ENCODE data around the gene PTH1R. TPM values are rescaled to one million over a fixed set of nuclear protein-coding genes. Genes with fewer than 3 reads are reported as not detected.

Gene PTH1R
- total and polyA plus RNA-seq, 7 experiments from 2014 or later: not detected

DNA sequence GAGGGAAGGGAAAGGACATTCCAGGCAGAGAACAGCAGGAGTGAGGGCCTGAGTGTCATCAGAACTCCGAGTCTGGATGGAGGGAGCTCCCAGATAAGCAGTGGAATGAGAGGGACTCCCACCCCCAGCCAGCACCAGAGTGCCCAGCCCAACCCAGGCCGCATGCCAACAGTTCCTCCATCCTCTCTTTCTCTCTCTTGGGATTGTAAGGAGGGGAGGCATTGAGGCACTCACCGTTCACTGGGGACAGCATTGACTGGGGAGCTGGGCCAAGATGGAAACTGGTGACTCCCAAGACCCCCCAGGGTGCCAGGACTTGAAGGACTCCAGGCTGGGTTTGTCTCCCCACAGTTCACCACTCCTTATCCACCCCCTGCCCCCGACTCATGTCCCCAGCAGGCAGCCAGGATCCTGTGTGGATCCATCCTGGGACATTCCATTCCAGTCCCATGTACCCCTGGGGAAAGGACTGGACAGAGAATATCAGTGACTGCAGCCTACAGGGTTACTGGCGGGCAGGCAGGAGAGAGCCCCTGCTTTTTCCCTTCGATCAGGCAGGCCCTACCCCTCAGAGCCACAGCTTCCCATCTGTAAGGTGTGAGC is 15.7 kb downstream of the PTH1R start:
- H3K9me3 ChIP-seq (ENCODE audit: control insufficient read depth in 2 of 3, low read length in 3 of 3): no peaks in the 10 kb centered on the region
- no peaks in the 10 kb centered on the region for H3K4me1 ChIP-seq (ENCODE audit: control insufficient read depth in 2 of 2, insufficient read depth in 2 of 2, low read length in 2 of 2)
- no peak for ATAC-seq
- no peak overlapping the region for H3K27ac ChIP-seq (ENCODE audit: low read depth, low read length)
- H3K4me3 ChIP-seq (ENCODE audit: low read length): no peak overlapping the region
- H3K4me3 Mint-ChIP-seq: peak overlapping the region in 1 of 10 donors; percentile 55
- H3K9me3 Mint-ChIP-seq: no peaks in the 10 kb centered on the region
- POLR2A ChIA-PET: no interaction called here
- DNase-seq: no peak
- intact Hi-C loops (cut with micrococcal nuclease): no loop called here
- peaks cover 0 to 4% (median 3%) of the 10 kb centered on the region in 7 donors for H3K4me1 Mint-ChIP-seq
- no peaks in the 10 kb centered on the region for H3K36me3 Mint-ChIP-seq
- peaks cover 34 to 74% (median 51%) of the 10 kb centered on the region in 5 donors for H3K27me3 Mint-ChIP-seq
- CTCF ChIA-PET: interaction anchor here (1.8 to 3.1 kb wide), 2 partner anchors 187 to 190 kb away, joined by 4 to 16 read pairs; no protein-coding TSS in a partner anchor
- no peak overlapping the region for H3K27ac Mint-ChIP-seq
- H3K27me3 ChIP-seq (ENCODE audit: control insufficient read depth in 2 of 2, insufficient read depth in 2 of 2, low read length in 2 of 2): peaks cover 0 to 5% of the 10 kb centered on the region in 2 donors
- no peaks in the 10 kb centered on the region for H3K36me3 ChIP-seq (ENCODE audit: control insufficient read depth in 2 of 3, insufficient read depth in 3 of 3, low read length in 3 of 3)

DNA sequence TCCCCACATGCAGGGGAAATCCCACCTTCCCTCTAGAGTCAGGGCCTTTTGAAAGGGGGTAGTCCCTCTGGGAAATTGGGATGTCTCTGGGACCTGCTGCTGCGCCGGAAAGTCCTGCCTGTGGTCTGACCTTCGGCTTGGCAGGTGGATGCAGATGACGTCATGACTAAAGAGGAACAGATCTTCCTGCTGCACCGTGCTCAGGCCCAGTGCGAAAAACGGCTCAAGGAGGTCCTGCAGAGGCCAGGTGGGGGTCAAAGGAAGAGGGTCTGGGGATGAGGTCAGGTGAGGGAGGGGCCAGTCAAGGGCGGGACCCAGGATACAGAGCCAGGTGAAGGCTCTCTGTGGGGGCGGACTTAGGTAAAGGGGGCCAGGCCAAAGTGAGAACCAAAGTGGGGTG is 16.2 kb downstream of the PTH1R start:
- no peak for ATAC-seq

DNA sequence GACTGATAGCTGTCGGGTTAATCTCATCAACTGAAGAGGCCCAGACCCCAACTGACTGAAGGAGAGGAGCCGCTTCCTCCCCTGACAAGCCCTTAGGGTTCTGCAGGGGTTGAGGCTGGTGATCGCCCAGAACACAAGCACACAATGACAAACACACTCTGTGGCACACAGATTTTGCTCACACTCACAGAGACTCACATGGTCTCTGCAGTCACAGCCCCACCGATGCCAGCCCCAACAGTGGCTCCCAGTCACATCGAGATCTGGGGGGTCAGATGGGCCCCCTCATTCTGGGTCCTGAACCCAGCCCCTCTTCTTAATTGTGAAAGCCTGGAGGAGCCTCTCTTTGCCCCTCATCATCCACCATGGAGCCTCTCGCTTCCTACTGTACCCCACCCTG is 16.7 kb downstream of the PTH1R start:
- no peaks in the 10 kb centered on the region for H3K36me3 ChIP-seq (ENCODE audit: control insufficient read depth in 2 of 3, insufficient read depth in 3 of 3, low read length in 3 of 3)
- Mint-ChIP-seq H3K27me3 (peaks cover 39 to 79% (median 59%) of the 10 kb centered on the region in 5 donors), H3K9me3 (no peaks in the 10 kb centered on the region), H3K27ac (no peak overlapping the region), H3K4me1 (peaks cover 0 to 10% (median 6%) of the 10 kb centered on the region in 7 donors), H3K4me3 (no peak overlapping the region), H3K36me3 (no peaks in the 10 kb centered on the region)
- intact Hi-C loops (cut with micrococcal nuclease): no loop called here
- ChIA-PET CTCF (interaction anchor here (0.6 to 3.1 kb wide), 5 partner anchors 96 to 238 kb away, joined by 3 to 16 read pairs (median 6); no protein-coding TSS in a partner anchor), POLR2A (no interaction called here)
- ATAC-seq: no peak
- H3K27ac ChIP-seq (ENCODE audit: low read depth, low read length): no peak overlapping the region
- H3K27me3 ChIP-seq (ENCODE audit: control insufficient read depth in 2 of 2, insufficient read depth in 2 of 2, low read length in 2 of 2): peaks cover 0 to 5% of the 10 kb centered on the region in 2 donors
- no peaks in the 10 kb centered on the region for H3K4me1 ChIP-seq (ENCODE audit: control insufficient read depth in 2 of 2, insufficient read depth in 2 of 2, low read length in 2 of 2)
- no peak for DNase-seq
- no peaks in the 10 kb centered on the region for H3K9me3 ChIP-seq (ENCODE audit: control insufficient read depth in 2 of 3, low read length in 3 of 3)
- no peak overlapping the region for H3K4me3 ChIP-seq (ENCODE audit: low read length)

More for the DNA sequence above, 16.2 kb downstream of the PTH1R start:
- Mint-ChIP-seq H3K27me3 (peaks cover 34 to 77% (median 56%) of the 10 kb centered on the region in 5 donors), H3K27ac (peak overlapping the region in 1 of 9 donors; percentile 19), H3K36me3 (no peaks in the 10 kb centered on the region), H3K4me1 (peaks cover 0 to 6% (median 3%) of the 10 kb centered on the region in 7 donors), H3K4me3 (no peak overlapping the region), H3K9me3 (no peaks in the 10 kb centered on the region)
- Histone ChIP-seq H3K27ac (ENCODE audit: low read depth, low read length) (no peak overlapping the region), H3K4me3 (ENCODE audit: low read length) (no peak overlapping the region), H3K9me3 (ENCODE audit: control insufficient read depth in 2 of 3, low read length in 3 of 3) (no peaks in the 10 kb centered on the region), H3K27me3 (ENCODE audit: control insufficient read depth in 2 of 2, insufficient read depth in 2 of 2, low read length in 2 of 2) (peaks cover 0 to 5% of the 10 kb centered on the region in 2 donors), H3K36me3 (ENCODE audit: control insufficient read depth in 2 of 3, insufficient read depth in 3 of 3, low read length in 3 of 3) (no peaks in the 10 kb centered on the region), H3K4me1 (ENCODE audit: control insufficient read depth in 2 of 2, insufficient read depth in 2 of 2, low read length in 2 of 2) (no peaks in the 10 kb centered on the region)
- intact Hi-C loops (cut with micrococcal nuclease): no loop called here
- CTCF ChIA-PET: interaction anchor here (1.8 to 3.1 kb wide), 2 partner anchors 188 to 191 kb away, joined by 4 to 16 read pairs; no protein-coding TSS in a partner anchor
- no peak for DNase-seq
- POLR2A ChIA-PET: no interaction called here

DNA sequence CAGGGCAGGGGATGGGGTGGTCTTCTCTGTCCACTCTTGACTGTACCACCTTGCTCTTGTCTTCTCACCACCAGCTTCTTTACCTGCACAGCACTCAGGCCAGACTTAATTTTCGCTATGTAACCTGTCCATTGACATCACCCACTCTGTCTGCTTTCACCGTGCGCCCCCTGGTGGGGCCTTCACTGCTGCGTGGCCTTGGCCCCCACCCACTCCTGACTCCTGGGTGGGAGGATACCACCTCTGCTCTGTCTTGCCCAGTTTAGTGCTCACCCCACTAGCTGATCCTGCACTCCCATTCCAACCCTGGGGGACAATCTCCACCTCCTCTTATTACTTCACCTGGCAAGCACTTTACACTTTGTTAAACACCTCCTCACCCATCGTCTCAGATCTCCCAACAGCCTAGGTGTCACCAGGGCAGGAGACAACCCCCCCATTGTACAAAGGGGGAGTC is 17.7 kb downstream of the PTH1R start:
- peaks cover 39 to 72% (median 57%) of the 10 kb centered on the region in 5 donors for H3K27me3 Mint-ChIP-seq
- peaks cover 0 to 10% (median 6%) of the 10 kb centered on the region in 7 donors for H3K4me1 Mint-ChIP-seq
- POLR2A ChIA-PET: no interaction called here
- Histone ChIP-seq H3K36me3 (ENCODE audit: control insufficient read depth in 2 of 3, insufficient read depth in 3 of 3, low read length in 3 of 3) (no peaks in the 10 kb centered on the region), H3K4me3 (ENCODE audit: low read length) (no peak overlapping the region), H3K9me3 (ENCODE audit: control insufficient read depth in 2 of 3, low read length in 3 of 3) (no peaks in the 10 kb centered on the region), H3K27ac (ENCODE audit: low read depth, low read length) (no peak overlapping the region), H3K27me3 (ENCODE audit: control insufficient read depth in 2 of 2, insufficient read depth in 2 of 2, low read length in 2 of 2) (peaks cover 0 to 5% of the 10 kb centered on the region in 2 donors), H3K4me1 (ENCODE audit: control insufficient read depth in 2 of 2, insufficient read depth in 2 of 2, low read length in 2 of 2) (no peaks in the 10 kb centered on the region)
- intact Hi-C loops (cut with micrococcal nuclease): loop anchor here (1.0 kb wide), 3 partner anchors 29 to 190 kb away; no protein-coding TSS in a partner anchor
- ATAC-seq (peak; percentile 84), DNase-seq (peak; percentile 60 to 83 (median 74))
- no peaks in the 10 kb centered on the region for H3K36me3 Mint-ChIP-seq
- peak overlapping the region in 1 of 10 donors; percentile 22 for H3K4me3 Mint-ChIP-seq
- H3K27ac Mint-ChIP-seq: peak overlapping the region in 1 of 9 donors; percentile 69
- H3K9me3 Mint-ChIP-seq: no peaks in the 10 kb centered on the region
- CTCF ChIA-PET: interaction anchor here (0.7 to 3.1 kb wide), 7 partner anchors 22 to 231 kb away, joined by 3 to 16 read pairs (median 5); no protein-coding TSS in a partner anchor

DNA sequence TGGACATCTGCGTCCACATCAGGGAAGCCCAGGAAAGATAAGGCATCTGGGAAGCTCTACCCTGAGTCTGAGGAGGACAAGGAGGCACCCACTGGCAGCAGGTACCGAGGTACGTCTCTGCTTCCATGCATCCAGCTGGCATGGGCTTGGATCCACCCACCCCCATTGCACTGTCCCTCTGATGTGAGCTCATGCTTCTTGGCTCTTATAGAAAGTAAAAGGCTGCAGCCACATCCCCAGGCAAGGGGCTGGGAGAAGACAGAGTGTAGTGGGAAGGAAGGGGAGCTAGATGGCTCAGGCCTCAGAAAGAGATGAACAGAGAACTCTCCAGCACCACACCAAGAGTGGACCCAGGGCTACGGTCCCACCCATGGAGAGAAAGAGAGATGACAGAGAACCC is 18.2 kb downstream of the PTH1R start:
- no peaks in the 10 kb centered on the region for H3K9me3 ChIP-seq (ENCODE audit: control insufficient read depth in 2 of 3, low read length in 3 of 3)
- H3K27ac ChIP-seq (ENCODE audit: low read depth, low read length): no peak overlapping the region
- H3K9me3 Mint-ChIP-seq: no peaks in the 10 kb centered on the region
- no peaks in the 10 kb centered on the region for H3K36me3 Mint-ChIP-seq
- no peaks in the 10 kb centered on the region for H3K4me1 ChIP-seq (ENCODE audit: control insufficient read depth in 2 of 2, insufficient read depth in 2 of 2, low read length in 2 of 2)
- no peak overlapping the region for H3K4me3 Mint-ChIP-seq
- ChIA-PET CTCF (interaction anchor here (1.0 to 3.1 kb wide), 6 partner anchors 22 to 232 kb away, joined by 3 to 16 read pairs (median 6); no protein-coding TSS in a partner anchor), POLR2A (no interaction called here)
- no peak overlapping the region for H3K4me3 ChIP-seq (ENCODE audit: low read length)
- peaks cover 0 to 10% (median 6%) of the 10 kb centered on the region in 7 donors for H3K4me1 Mint-ChIP-seq
- no peak for ATAC-seq
- H3K36me3 ChIP-seq (ENCODE audit: control insufficient read depth in 2 of 3, insufficient read depth in 3 of 3, low read length in 3 of 3): no peaks in the 10 kb centered on the region
- H3K27me3 Mint-ChIP-seq: peaks cover 36 to 68% (median 54%) of the 10 kb centered on the region in 5 donors
- peaks cover 0 to 5% of the 10 kb centered on the region in 2 donors for H3K27me3 ChIP-seq (ENCODE audit: control insufficient read depth in 2 of 2, insufficient read depth in 2 of 2, low read length in 2 of 2)
- intact Hi-C loops (cut with micrococcal nuclease): loop anchor here (1.0 kb wide), 3 partner anchors 29 to 190 kb away; no protein-coding TSS in a partner anchor
- no peak for DNase-seq
- H3K27ac Mint-ChIP-seq: no peak overlapping the region

DNA sequence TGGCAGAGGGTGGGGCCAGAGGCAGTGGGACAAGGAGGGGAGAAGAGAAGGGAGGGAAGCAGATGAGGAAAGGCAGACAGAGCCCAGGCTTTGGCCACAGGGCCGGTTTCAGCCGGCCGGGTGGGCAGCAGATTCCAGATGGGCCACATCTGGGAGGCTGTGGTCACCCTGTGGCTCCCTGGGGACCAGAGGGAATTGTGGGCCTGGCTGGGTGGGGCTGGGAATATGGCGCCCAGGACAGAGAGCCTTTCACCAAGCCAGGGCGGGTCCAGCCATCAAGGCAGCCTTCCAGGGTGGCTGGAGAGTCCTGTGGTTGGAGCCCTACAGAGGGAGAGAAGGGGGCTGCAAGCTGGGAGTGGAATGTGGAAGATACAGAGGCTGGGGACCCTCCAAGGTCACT is 18.9 kb downstream of the PTH1R start:
- Histone ChIP-seq H3K27ac (ENCODE audit: low read depth, low read length) (no peak overlapping the region), H3K4me1 (ENCODE audit: control insufficient read depth in 2 of 2, insufficient read depth in 2 of 2, low read length in 2 of 2) (no peaks in the 10 kb centered on the region), H3K4me3 (ENCODE audit: low read length) (no peak overlapping the region), H3K27me3 (ENCODE audit: control insufficient read depth in 2 of 2, insufficient read depth in 2 of 2, low read length in 2 of 2) (peaks cover 0 to 5% of the 10 kb centered on the region in 2 donors), H3K9me3 (ENCODE audit: control insufficient read depth in 2 of 3, low read length in 3 of 3) (no peaks in the 10 kb centered on the region), H3K36me3 (ENCODE audit: control insufficient read depth in 2 of 3, insufficient read depth in 3 of 3, low read length in 3 of 3) (no peaks in the 10 kb centered on the region)
- DNase-seq: no peak
- Mint-ChIP-seq H3K9me3 (no peaks in the 10 kb centered on the region), H3K4me3 (no peak overlapping the region), H3K27me3 (peaks cover 30 to 62% (median 48%) of the 10 kb centered on the region in 5 donors), H3K36me3 (no peaks in the 10 kb centered on the region), H3K27ac (no peak overlapping the region), H3K4me1 (peaks cover 0 to 10% (median 6%) of the 10 kb centered on the region in 7 donors)
- no peak for ATAC-seq
- POLR2A ChIA-PET: no interaction called here
- CTCF ChIA-PET: interaction anchor here (1.8 to 3.1 kb wide), 2 partner anchors 25 to 193 kb away, joined by 6 to 16 read pairs; no protein-coding TSS in a partner anchor
- intact Hi-C loops (cut with micrococcal nuclease): no loop called here
